Adrenal gland (tissue), 5 donors: ENCODE results near the gene UBE2QL1.

ENCODE experiments used
- POLR2A ChIP-seq, 2 donors: fragments of 450-650 bp; IDR thresholded peaks; one replicate each; pipeline ENCODE4 v1.6.1; 2017; ENCODE audit warnings: antibody characterized with exemption in 2 of 2, mild to moderate bottlenecking in 2 of 2, moderate library complexity in 1 of 2
- TF ChIP-seq, protein P1 (sequence below), 6 experiments: fragments of 450-650 bp in 4 of 6; fragments of 200-600 bp in 2 of 6; sonication (generic) in 1 of 6; IDR thresholded peaks; 1 replicate in 5 of 6; 2 replicates in 1 of 6; pipeline versions ENCODE4 v1.5.1 to v1.8.0; 2016 to 2021; ENCODE audit warnings: antibody characterized with exemption in 6 of 6, mild to moderate bottlenecking in 2 of 6, moderate library complexity in 1 of 6
- donor health status: DM: no; HTN: no; CAD: no.

DNA sequence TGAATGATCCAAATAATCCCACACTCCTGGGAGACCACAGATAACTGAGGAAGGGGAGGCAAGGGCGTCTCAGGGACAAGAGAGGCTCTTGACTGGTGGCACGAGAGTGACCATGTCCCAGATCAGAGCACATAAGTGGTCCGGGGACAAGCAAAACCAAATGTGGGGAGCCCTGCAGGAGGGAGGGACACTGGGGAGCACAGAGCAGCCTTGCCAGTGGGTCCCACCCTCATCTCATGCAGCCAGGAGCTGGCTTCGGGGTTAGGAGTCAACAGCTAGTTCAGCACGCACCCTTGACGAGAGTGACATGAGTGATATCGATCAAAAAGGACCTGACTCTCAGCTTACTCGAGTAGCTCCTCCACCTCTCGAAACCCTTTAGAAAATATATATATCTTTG is 16.5 kb upstream of the UBE2QL1 start:
- TF ChIP-seq, protein P1, sequence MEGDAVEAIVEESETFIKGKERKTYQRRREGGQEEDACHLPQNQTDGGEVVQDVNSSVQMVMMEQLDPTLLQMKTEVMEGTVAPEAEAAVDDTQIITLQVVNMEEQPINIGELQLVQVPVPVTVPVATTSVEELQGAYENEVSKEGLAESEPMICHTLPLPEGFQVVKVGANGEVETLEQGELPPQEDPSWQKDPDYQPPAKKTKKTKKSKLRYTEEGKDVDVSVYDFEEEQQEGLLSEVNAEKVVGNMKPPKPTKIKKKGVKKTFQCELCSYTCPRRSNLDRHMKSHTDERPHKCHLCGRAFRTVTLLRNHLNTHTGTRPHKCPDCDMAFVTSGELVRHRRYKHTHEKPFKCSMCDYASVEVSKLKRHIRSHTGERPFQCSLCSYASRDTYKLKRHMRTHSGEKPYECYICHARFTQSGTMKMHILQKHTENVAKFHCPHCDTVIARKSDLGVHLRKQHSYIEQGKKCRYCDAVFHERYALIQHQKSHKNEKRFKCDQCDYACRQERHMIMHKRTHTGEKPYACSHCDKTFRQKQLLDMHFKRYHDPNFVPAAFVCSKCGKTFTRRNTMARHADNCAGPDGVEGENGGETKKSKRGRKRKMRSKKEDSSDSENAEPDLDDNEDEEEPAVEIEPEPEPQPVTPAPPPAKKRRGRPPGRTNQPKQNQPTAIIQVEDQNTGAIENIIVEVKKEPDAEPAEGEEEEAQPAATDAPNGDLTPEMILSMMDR (IDR thresholded peaks at IDR 0.05) = no peak
- no peak for TF ChIP-seq POLR2A (IDR thresholded peaks at IDR 0.05)
